Measurements from ENCODE around the gene GTF2H3. TPM values are rescaled to one million over a fixed set of nuclear protein-coding genes. Genes with fewer than 3 reads are reported as not detected.

The GTF2H3 gene
- total RNA-seq, 2 donors from 2014 or later, result 22.1 to 27.3 TPM

- H3K36me3 ChIP-seq, result peaks cover 13% of the 10 kb centered on the region
These were observed 25.4 kb upstream of the GTF2H3 start for GRCh38 chr12:123608182-123608581.

GRCh38 chr12:123614110-123614509 is 19.5 kb upstream of the GTF2H3 start:
- intact Hi-C loops (cut with DNase I), result no loop called here

More at GRCh38 chr12:123608182-123608581, 25.4 kb upstream of the GTF2H3 start:
- H3K4me3 ChIP-seq, result no peak overlapping the region
- no peak for TF ChIP-seq CTCF (IDR thresholded peaks at IDR 0.05)
- no peaks in the 10 kb centered on the region for H3K4me1 ChIP-seq
- DNase-seq, result peak; percentile 22
- H3K27me3 ChIP-seq, result no peaks in the 10 kb centered on the region
- intact Hi-C loops (cut with DNase I), result no loop called here
- no peaks in the 10 kb centered on the region for H3K9me3 ChIP-seq
- no peak overlapping the region for H3K9ac ChIP-seq (ENCODE audit: low read depth in 2 of 2, low read length in 2 of 2)
- H3K27ac ChIP-seq, result no peak overlapping the region

GRCh38 chr12:123614531-123614930 is 19.1 kb upstream of the GTF2H3 start:
- no peak overlapping the region for H3K9ac ChIP-seq (ENCODE audit: low read depth in 2 of 2, low read length in 2 of 2)
- no peak overlapping the region for H3K4me3 ChIP-seq
- H3K27me3 ChIP-seq, result no peaks in the 10 kb centered on the region
- intact Hi-C loops (cut with DNase I), result no loop called here
- no peak overlapping the region for H3K27ac ChIP-seq
- TF ChIP-seq CTCF (IDR thresholded peaks at IDR 0.05), result no peak
- no peaks in the 10 kb centered on the region for H3K9me3 ChIP-seq
- peaks cover 13% of the 10 kb centered on the region for H3K36me3 ChIP-seq
- DNase-seq, result no peak
- no peaks in the 10 kb centered on the region for H3K4me1 ChIP-seq

More at GRCh38 chr12:123614110-123614509, 19.5 kb upstream of the GTF2H3 start:
- H3K4me1 ChIP-seq, result no peaks in the 10 kb centered on the region
- H3K9ac ChIP-seq (ENCODE audit: low read depth in 2 of 2, low read length in 2 of 2), result no peak overlapping the region
- H3K27ac ChIP-seq, result no peak overlapping the region
- DNase-seq, result no peak
- no peaks in the 10 kb centered on the region for H3K27me3 ChIP-seq
- peaks cover 13% of the 10 kb centered on the region for H3K36me3 ChIP-seq
- H3K9me3 ChIP-seq, result no peaks in the 10 kb centered on the region
- TF ChIP-seq CTCF (IDR thresholded peaks at IDR 0.05), result no peak
- no peak overlapping the region for H3K4me3 ChIP-seq

- Histone ChIP-seq H3K4me3 (no peak overlapping the region), H3K9ac (ENCODE audit: low read depth in 2 of 2, low read length in 2 of 2) (no peak overlapping the region), H3K9me3 (no peaks in the 10 kb centered on the region), H3K36me3 (peaks cover 17% of the 10 kb centered on the region), H3K27me3 (no peaks in the 10 kb centered on the region), H3K4me1 (no peaks in the 10 kb centered on the region), H3K27ac (no peak overlapping the region)
- DNase-seq, result no peak
- TF ChIP-seq CTCF (IDR thresholded peaks at IDR 0.05), result no peak
- intact Hi-C loops (cut with DNase I), result no loop called here
These were observed 16.5 kb upstream of the GTF2H3 start for GRCh38 chr12:123617144-123617543.

- no peak for TF ChIP-seq CTCF (IDR thresholded peaks at IDR 0.05)
- Histone ChIP-seq H3K9me3 (no peaks in the 10 kb centered on the region), H3K36me3 (peaks cover 18% of the 10 kb centered on the region), H3K4me1 (no peaks in the 10 kb centered on the region), H3K9ac (ENCODE audit: low read depth in 2 of 2, low read length in 2 of 2) (no peak overlapping the region), H3K27ac (no peak overlapping the region), H3K4me3 (no peak overlapping the region), H3K27me3 (no peaks in the 10 kb centered on the region)
- no peak for DNase-seq
- intact Hi-C loops (cut with DNase I), result no loop called here
These were observed 16.0 kb upstream of the GTF2H3 start for GRCh38 chr12:123617580-123617979.

All from colonic mucosa (tissue), 4 donors.